ENCODE results near the gene PSMD4. TPM values are rescaled to one million over a fixed set of nuclear protein-coding genes. Genes with fewer than 3 reads are reported as not detected.

PSMD4 gene
- total and polyA plus RNA-seq, 2 of the 8 experiments (the other 6 are each of a cell fraction or from before 2014, with no cell fraction given), result 216 to 284 TPM

GRCh38 chr1:151210830-151211229 is 43.7 kb upstream of the PSMD4 start:
- Histone ChIP-seq H3K4me3 (ENCODE audit: extremely low read depth in 1 of 4, insufficient read depth in 2 of 4, low read depth in 3 of 4, low read length in 4 of 4) (no peak overlapping the region), H4K20me1 (replicated peaks in 1 of 2; ENCODE audit: control insufficient read depth in 1 of 2, insufficient read depth in 2 of 2, low read length in 2 of 2) (peaks cover 2 to 9% of the 10 kb centered on the region in 2 experiments), H3K23me2 (ENCODE audit: low read depth, low read length) (no peaks in the 10 kb centered on the region), H3K56ac (replicated peaks; ENCODE audit: insufficient read length, low read depth, low read length) (no peak overlapping the region), H2AFZ (ENCODE audit: low read length) (no peak overlapping the region), H3K4me1 (replicated peaks in 1 of 4; ENCODE audit: control insufficient read depth in 3 of 4, insufficient read depth in 4 of 4, low read length in 3 of 4) (no peaks in the 10 kb centered on the region), H2BK5ac (ENCODE audit: low read depth, low read length) (no peak overlapping the region), H2BK20ac (ENCODE audit: low read length) (no peak overlapping the region), H3K79me2 (ENCODE audit: control insufficient read depth in 1 of 2, insufficient read depth in 2 of 2, low read length in 2 of 2) (peaks cover 3 to 84% of the 10 kb centered on the region in 2 experiments; a peak in 3 of 4 replicates), H3K27me3 (replicated peaks in 1 of 4; ENCODE audit: control insufficient read depth in 3 of 4, extremely low read depth in 1 of 4, insufficient read depth in 3 of 4, low read length in 3 of 4) (no peaks in the 10 kb centered on the region), H2BK12ac (ENCODE audit: low read depth, low read length) (no peak overlapping the region), H4K5ac (ENCODE audit: insufficient read length, low read depth, low read length) (no peak overlapping the region), H3K27ac (ENCODE audit: low read depth, low read length) (no peak overlapping the region), H3K4me2 (ENCODE audit: insufficient read depth in 1 of 2, low read depth in 2 of 2, low read length in 2 of 2) (no peak overlapping the region), H3K23ac (ENCODE audit: insufficient read length) (no peak overlapping the region), H2BK120ac (replicated peaks; ENCODE audit: low read depth, low read length) (no peak overlapping the region), H3K79me1 (ENCODE audit: low read depth, low read length) (peaks cover 2% of the 10 kb centered on the region; the same call in 1 of the 2 replicates), H2AK5ac (ENCODE audit: low read depth, low read length) (no peak overlapping the region), H3K9ac (replicated peaks in 1 of 4; ENCODE audit: extremely low read depth in 1 of 4, low read depth in 3 of 4, low read length in 3 of 4) (no peak overlapping the region; a peak in 1 of 7 replicates), H3K9me3 (ENCODE audit: insufficient read depth in 2 of 2, low read depth in 1 of 2, low read length in 1 of 2) (no peaks in the 10 kb centered on the region), H3K4ac (replicated peaks; ENCODE audit: insufficient read length, low read depth, low read length) (no peak overlapping the region), H3K18ac (ENCODE audit: extremely low read depth, low read length) (no peak overlapping the region), H4K91ac (replicated peaks; ENCODE audit: insufficient read length, low read length) (no peak overlapping the region), H2BK15ac (ENCODE audit: low read length) (no peak overlapping the region), H3K14ac (ENCODE audit: insufficient read length) (no peak overlapping the region), H4K8ac (ENCODE audit: extremely low read depth, insufficient read depth, low read length) (no peak overlapping the region), H3K36me3 (ENCODE audit: control insufficient read depth in 2 of 4, insufficient read depth in 4 of 4, low read length in 3 of 4) (peaks cover 6 to 38% (median 14%) of the 10 kb centered on the region in 4 experiments; a peak in 6 of 8 replicates)
- TF ChIP-seq RAD21 (IDR thresholded peaks at IDR 0.05 in 1 of 2, conservative IDR thresholded peaks at IDR 0.05 in 1 of 2; ENCODE audit: low read depth in 2 of 2, low read length in 2 of 2), result no peak
- TF ChIP-seq TEAD4 (IDR thresholded peaks at IDR 0.05; ENCODE audit: low read depth, low read length), result no peak
- no peak for TF ChIP-seq USF2 (IDR thresholded peaks at IDR 0.05; ENCODE audit: low read length)
- TF ChIP-seq BRCA1 (IDR thresholded peaks at IDR 0.05; ENCODE audit: low read depth, low read length), result no peak
- TF ChIP-seq SUZ12 (IDR thresholded peaks at IDR 0.05; ENCODE audit: low read length), result no peak
- no peak for TF ChIP-seq EZH2 (IDR thresholded peaks at IDR 0.05; ENCODE audit: low read depth, low read length, severe bottlenecking)
- TF ChIP-seq CTCF (IDR thresholded peaks at IDR 0.05; ENCODE audit: control extremely low read depth in 1 of 3, insufficient read depth in 1 of 3, low read depth in 1 of 3, low read length in 3 of 3), result no peak
- no peak for TF ChIP-seq POLR2A (IDR thresholded peaks at IDR 0.05; ENCODE audit: control extremely low read depth in 1 of 2, low read depth in 2 of 2, low read length in 2 of 2)
- TF ChIP-seq JUND (IDR thresholded peaks at IDR 0.05; ENCODE audit: low read length), result no peak
- no peak for FAIRE-seq
- DNase-seq (ENCODE audit: low read depth in 1 of 2, low spot score in 2 of 2), result no peak
- WGBS, 2 experiments (ENCODE audit: extremely low coverage in 1 of 2, insufficient coverage in 1 of 2, insufficient read length in 1 of 2, insufficient replicate concordance in 2 of 2, low coverage in 1 of 2, low lambda C conversion rate in 2 of 2, missing lambda C conversion rate in 1 of 2), result 100% methylated on average over 1 of the region's 1 CpG; no CpG with 5 or more reads in 1 of the 2 experiments
- POLR2A ChIA-PET (ENCODE audit: partially characterized antibody), result interaction anchor here (1.0 to 2.1 kb wide), 6 partner anchors 10 to 164 kb away, joined by 3 to 7 read pairs (median 4); partner anchors contain the start of genes PIP5K1A and VPS72
- CTCF ChIA-PET (ENCODE audit: partially characterized antibody), result interaction anchor here (1.0 to 1.6 kb wide), 4 partner anchors 9 to 15 kb away, joined by 3 read pairs; no protein-coding TSS in a partner anchor

Measured in H1 (cell line).